Middle frontal gyrus (tissue), 1 donor: ENCODE measurements around the gene SMIM21.

ENCODE experiments used
- DNase-seq: peaks from one replicate; pipeline ENCODE4 v3.0.0-alpha.2; 2015; ENCODE audit warnings: low spot score; ENCODE audit errors: extremely low spot score

Gene SMIM21

DNA sequence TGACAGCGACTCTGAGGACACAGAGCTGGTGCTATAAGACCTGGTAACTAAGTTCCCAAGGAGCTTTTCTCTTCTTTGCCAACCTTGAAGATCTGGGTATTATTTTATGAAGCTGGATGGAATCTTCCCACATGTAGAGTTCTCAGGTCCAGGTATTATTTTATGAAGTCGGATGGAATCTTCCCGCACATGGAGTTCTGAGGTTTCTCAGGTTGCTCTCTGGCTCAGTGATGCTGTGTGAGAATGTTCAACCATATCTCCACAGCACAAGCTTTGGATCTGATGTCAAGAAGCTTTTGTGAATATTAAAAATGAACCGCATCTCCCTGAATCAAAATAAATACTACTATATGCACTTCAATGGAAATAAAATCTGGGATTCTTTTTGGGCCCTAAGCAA lies at the start of gene SMIM21:
Gene SMIM21, minus strand, starts transcription at position 101 of the 400 bp plus-strand sequence. CDS start 140 bp downstream, outside the sequence.
- DNase-seq, result no peak

DNA sequence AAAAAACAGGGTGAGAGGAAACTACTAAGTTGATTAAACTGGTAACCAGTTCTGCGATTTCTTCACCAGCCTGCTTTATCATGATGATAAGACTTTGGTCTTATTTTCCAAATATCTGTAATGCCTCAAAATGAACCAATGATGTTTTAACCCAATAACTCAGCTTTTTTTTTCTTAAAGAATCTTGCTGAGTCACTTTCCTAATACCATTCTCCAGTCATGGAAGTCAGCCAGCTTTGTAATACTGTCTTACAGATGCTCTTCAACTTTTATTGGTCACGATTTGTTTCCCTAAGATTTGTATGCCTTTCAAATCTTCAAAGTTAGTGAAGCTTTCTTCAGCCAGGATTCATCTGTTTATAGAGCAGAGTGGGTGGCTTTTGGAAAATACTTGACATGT lies 47.7 kb upstream of the SMIM21 start:
- no peak for DNase-seq

DNA sequence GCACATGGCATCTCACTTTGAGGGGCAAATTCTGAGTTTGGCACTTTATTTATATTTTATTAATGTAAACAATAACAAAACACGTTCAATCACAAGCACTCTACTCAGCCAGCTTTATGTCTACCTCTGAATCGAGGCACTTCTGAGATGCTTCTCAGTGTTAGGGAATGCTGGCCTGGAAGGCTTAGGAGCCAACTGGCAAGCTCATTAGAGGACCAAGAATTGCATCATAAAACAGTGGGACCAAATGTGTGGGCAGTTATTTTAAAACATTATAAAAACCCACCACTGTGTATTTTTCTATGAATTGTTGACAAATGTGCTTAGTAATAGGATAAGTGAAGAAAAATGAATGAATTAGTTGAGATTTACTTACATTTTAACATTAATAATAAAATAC lies 46.8 kb upstream of the SMIM21 start:
- DNase-seq, result no peak

DNA sequence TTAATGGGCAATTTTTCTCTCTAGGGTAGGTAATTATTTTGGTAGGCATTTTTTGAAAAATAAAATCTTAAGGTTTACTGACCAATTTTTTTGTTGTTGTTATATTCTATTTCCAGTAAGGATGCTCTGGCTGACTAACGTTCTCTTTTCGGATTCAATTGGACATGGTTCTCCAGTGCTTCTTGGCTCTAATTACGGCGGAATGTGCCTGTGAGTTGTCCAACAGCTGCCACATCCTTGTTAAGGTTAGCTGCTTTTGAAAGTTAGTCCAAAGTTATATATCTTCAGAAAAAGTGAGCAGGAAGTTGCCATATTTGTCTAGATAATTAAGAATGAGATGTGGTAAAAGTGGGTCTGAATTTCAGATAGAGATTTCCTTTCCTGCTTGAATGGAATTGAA lies 45.8 kb upstream of the SMIM21 start:
- DNase-seq, result no peak

DNA sequence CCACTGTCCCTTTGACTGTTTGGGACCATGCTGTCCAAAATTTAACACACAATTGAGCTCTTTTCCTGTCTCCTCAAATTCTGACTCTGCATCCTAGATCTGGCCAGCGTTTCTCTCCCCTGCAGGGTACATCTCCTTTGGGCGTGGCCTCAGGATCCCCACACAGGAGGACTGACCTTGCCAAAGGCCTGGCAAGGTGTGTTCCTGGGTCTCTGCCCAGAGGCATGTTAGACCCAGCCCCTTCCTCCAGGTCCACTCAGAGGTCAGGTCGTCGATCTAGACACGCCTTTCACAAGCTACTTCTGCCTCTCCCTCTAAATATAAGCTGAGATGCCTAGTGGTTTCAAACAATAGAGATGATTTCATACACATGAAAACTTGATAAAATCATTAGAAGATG lies 45.4 kb upstream of the SMIM21 start:
- DNase-seq, result no peak

DNA sequence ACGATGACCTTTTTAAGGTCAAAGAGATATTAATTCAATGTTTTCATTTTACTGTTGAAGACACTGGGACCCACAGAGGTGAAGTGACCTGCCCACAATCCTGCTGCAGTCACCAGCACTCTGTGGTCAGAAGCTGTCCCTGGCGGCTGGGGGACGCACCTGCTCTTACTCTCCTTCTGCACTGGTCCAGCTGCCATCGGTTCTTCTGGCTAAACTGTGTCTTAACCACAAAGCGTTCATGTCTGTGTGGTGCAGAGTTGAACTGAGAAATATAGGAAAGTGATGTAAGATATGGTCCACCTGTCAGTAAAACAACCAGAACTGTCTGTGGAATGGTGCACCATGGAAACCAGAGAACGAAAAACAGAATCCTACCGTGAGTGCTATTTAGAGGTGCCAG lies 44.9 kb upstream of the SMIM21 start:
- DNase-seq, result no peak

DNA sequence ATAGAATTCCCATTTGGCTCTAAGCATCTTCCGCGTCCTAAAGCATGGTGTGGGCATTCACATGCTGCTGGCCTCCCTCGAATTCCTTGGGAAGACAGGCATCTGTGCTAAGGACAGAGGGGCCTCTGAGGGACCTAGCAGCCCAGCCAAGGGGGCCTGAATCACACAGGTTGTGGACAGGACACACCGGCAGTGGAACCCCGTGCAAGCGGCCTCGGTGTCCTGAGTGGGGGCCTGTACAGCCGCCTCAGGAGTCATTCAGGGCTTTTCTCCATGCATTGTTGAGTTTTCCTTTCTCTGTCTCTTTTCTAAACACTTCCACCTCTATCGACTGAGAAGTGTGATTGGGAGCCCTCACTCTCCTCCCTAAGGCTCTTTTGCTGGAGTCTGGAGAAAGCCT lies 44.3 kb upstream of the SMIM21 start:
- DNase-seq, result no peak

DNA sequence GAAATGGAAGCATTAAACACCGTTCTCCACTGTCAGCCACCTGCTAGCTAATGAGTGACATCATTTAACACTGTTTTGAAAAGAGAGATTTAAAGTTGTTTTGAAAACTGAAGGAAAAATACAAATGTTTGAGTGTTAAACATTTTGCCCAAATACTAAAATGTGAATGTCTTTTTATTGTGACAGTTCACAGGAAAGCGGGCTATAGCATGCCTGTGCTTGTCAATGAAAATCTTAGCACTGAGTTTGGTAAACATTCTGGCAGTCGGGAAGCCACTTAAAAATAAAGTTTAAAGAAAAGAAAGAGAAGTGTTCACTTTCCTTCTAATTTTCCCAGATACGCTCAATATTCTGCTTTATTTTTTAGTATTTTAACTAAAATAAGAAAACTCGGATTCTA lies 40.3 kb upstream of the SMIM21 start:
- no peak for DNase-seq

DNA sequence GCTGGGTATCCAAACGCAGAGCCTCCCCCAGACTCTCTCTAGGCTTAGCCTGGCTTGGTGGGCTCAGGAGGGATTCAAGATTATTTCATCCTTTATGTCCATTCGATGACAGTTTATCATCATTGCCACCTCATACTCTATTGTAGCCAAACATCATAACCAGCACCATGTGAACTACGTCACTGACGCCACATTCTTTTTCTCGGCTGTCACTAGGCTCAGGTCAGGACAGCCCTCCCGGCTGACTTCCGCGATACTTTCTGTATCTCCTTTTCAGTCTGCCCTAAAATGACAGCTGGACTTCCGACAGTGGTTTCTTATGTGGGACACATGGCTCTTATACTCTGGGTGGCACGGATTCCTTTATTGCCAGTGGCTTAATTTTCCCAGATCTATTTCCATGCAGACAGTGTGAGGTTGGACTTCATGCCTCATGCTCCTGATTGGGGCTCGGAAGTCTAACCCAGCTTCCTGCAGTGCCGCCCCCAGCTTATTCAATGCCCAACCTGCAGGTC lies 39.8 kb upstream of the SMIM21 start:
- DNase-seq, result no peak

DNA sequence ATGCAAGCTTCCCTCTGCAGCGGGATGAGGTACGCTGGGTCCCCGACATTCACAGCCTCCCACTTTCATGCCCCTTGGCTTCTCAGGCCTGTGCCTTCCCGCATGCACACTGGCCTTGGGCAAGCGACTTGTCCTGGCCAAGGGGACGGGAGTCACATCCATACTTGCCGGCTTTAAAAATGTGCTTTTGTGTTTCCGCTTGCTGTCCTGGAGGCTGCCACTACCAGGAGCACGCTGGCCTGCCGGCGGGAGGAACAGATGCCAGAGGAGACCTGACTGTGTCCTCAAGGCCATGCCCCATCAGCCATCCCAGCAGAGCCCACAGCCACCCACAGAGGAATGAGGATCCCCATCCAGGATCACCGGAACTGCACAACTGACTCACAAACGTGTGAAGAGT lies 36.9 kb upstream of the SMIM21 start:
- no peak for DNase-seq

DNA sequence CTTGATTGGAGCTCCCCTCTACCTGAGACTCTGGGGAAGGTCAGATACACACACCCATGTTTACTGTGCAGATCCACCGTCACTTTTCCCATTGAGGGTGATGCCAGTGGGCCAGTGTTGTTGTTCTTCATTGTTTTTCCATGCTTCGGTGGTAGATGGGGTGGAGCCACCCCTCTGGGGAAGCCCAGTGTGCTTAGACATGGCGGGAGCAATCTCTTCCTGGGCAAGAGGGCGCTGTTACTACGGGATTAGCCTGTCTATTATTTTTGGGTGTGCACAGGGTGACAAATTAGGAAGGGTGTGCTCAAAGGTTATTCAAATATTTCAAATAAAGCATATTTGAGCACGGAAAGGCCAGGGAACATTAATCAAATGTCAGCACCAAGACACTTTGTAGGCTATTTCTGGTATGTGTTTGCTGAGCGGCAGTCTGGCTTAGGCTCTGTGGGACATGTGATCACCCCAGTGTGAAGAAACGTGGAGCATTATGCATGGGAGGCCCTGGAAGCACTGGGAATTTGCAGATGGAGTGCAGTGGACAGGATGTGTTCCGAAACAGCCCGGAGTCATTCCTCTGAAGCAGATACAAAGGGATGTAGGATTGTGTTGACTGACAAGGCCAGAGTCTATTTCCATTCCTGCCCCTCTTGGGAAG lies 34.8 kb upstream of the SMIM21 start:
- no peak for DNase-seq

DNA sequence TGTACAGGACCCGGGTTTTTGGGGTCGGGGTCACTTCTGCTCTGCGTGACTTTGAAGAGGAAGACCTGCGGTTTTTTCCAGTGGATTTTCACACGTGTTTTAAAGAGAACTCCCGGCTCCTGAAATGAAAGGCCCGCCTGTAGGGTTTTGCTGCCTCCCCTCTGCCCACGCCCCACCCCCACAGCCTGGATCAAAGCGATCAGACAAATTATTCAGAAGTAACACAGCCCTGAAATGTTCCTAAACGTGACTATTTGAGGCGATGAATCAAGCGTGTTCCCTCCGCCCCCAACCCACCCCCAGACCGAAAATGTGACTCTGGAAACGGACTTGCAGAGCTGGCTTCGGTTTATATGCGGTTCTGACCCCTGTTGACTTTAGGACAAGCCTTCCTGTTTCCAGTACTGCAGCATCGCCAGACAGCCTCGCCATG lies 28.7 kb upstream of the SMIM21 start:
- DNase-seq, result no peak

DNA sequence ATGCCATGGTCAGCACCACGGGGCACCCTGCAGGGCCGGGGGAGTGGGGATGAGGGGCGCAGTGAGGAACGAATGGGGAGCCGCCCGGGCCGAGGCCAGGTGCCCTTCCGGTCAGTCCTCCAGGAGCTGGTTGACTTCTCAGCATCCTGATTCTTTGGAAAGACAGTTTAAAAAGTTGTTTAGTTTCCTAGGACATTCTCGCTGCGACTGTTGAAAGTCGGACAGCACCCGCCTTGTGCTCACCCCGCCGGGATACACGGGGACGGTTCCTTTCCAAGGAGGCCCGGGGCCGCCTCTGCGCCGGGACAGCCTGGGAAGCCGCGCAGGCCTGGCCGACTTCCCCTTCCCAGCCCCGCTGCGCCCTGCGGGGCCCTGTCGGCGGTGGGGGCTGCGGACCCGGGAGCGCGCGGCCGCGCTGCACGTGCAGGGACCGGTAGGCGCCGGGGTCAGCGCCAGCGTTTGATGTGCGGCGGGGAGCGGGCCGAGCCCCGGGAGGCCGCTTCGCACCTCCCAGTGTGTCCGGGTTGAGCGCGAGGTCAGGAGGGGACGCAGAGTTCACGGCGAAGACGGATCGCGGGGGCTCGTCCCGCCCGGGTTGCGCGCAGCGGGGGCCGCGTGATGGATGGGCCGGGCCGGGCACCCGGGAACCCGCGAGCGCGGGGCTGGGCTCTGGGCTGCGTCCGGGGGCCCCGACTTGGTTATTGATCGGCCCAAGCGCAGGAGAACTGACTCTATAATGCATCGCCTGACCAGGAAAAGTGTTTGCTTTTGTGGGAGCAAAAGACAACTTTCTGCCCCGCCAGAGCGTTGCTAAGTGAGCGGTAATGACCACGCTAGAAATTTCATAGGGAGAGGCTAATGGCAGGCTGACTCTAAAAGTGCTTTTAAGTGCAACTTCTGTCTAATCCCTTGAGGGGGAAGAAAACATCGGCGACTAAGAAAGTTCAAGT lies 28.0 kb upstream of the SMIM21 start:
- DNase-seq, result no peak

DNA sequence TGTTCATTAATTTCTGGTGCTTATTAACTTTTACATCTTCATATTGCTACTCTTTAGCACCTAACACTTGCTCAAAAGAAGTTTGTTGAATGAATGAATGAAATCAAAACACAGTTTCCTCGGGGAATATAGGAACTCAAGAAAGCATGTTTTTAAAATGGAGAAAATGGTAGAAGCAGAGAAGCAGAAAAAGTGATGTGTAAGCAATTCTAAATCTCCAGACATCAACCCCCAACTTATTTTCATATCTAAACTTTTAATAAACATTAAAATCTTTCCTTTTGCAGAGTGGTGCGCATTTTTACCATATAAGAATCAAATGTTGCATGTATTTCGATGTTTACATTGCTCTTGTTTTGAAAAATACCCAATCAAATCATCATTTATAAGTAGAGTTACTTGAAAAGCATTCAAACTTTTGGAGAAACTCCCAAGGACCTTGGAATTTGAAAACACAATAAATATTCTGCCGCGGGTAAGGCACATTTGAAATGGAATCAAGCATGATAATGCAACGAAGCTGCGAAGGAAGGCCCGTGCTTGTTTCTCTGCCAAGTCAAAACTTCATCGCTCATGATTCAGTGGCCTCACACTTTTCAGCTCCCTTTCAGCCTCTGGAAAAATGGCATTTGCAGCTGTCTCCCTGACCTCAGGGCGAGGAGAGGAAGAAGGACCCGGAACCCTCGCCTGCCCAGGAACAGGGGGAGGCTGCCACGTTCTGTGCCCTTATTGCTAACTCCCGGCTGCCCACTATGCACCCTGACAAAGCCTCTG lies 26.7 kb upstream of the SMIM21 start:
- no peak for DNase-seq

DNA sequence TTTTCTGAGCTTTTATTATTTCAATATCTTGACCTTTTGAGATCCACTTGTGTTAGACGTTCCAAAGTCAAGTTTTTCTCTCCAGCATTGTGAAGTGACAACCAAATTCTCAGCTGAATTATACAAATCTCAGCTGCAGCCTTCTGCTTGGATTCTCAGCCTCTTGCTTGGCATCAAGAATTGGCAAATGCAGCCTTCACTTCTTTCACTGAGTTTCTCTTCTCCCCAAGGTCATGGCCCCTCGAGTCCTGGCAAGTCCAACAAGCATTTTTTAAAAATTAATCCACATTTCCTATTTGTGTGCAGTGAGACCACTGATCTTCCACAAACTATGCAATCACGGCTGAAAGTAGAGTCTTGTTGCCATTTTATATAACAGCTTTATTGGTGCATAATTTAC lies 23.4 kb upstream of the SMIM21 start:
- no peak for DNase-seq

DNA sequence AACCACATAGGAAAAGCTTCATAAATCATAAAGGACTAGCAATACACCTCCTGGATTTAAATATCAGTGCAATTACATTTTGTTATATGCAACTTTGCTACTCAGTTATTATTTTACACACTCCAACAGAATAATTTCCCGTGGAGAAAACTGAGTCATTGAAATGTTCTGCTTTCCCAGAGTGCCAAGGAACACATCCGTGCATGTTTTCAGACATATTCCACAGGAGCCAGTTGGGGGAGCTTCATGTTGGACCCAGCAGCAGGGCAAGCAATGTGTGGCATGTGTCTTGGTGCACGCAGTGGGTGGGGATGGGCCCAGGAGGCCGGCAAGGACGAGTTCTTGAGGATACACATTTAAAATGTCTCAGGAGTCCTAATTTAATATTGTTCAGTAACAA lies 14.4 kb upstream of the SMIM21 start:
- DNase-seq, result no peak

DNA sequence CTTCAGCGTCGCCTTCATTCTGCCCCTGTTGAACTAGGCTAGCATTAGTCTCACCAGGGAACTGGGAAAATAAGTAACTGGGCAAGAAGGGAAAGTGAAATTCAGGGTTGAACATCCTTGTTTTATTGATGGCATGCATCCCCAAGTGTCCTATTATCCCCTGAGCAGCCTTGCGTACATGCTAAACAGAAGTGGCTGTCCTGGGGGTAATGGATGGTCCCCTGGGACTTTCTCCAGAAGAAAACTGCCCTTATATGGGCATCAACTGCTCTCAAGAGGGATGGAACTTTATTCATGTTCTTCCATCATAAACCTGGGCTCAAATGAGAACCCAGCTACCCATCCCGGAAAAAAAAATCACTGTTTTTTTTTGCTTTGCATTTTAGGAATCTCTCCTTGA lies 11.8 kb upstream of the SMIM21 start:
- no peak for DNase-seq

DNA sequence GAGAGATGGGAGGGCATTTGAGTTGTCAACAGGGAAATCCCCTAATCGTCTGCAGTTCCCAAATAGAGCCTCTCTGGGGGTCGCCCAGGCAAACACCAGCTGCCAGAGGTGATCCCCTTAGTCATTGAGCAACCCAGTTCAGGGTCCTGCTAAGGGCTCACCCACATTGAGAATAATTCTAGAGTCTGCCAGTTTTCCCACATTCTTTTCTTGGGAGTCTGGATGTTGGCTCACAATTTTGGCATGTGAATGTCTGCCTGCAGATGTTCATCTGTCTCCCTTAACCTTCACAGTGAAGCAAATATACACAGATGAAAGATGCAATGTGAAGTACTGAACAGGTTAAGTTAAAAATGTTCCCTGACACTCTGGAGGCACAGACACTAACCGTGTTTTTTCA lies 11.4 kb upstream of the SMIM21 start:
- no peak for DNase-seq

DNA sequence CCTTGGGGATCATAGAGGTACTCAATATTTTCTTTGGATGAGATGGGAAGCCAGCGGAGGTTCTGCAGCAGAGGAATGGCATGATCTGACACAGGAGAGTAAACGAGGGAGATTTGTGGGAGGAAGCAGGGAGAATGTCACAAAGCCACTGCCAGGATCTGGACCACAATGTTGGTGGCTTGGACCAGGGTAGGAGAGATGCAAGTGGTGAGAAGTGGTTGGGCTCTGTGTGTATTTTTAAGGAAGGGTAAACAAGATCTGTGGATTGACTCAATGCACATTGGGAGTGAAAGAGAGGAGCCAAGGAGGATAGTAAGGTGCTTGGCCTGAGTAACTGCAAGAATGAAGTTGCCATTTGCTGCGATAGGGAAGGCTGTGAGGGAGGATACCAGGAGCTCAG lies 10.5 kb upstream of the SMIM21 start:
- no peak for DNase-seq

DNA sequence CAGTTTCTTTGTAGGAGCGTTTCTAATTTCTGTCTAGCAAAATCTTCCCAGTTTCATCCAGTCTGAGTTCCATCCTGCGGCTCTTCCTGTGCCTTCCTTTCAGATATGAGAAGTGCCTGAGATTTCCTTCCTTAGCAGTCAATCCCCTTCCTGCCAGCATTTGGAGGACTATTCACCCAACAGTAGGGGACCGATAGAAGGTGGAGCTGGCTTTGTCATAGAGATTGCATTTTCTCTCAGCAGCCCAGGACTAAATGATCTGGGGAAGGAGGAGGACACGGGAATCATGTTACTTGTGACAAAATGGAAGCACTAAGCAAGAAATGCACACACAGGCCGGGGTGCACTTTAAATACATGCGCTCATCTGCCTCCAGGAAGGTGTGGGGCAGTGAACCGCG lies 5.6 kb upstream of the SMIM21 start:
- no peak for DNase-seq

DNA sequence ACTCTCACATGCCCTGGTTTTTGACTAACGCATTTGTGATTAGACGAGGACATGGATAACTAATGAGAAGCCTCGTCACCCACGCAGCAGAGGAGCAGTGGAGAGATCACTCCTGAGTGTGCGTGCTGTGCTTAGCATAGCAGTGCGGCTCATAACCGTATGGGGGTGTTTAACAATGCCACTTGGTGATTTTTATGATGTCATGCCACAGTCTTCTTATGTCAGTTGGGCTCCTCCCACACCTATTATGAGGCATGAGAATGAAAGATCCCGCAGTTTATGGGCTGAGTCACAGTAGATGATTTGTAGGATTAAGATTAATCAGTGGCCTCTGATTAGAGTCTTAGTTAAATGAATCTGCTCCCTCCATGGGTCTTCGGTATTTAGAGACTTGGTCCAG lies 2.5 kb upstream of the SMIM21 start:
- no peak for DNase-seq

DNA sequence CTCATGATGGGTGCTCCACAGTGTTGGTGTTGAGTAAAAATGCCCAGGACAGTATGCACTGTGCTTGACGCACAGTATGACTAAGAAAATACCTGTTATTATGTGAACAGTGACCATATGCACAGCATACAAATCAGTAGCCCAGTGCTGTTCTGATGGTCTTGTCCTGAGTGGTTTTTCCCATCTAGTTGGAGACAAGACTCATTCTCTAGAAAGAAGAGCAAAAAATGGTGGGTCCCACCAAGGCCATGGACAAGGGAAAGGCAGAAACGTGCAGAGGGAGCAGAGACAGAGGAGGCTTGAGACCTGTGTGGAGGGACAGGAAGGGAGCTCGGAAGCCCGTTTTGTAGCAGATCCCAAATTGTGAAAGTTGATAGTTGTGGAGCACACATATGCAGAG lies 987 bp upstream of the SMIM21 start:
- no peak for DNase-seq
